GM21526 (cell line): ENCODE measurements around the gene R3HDM2.
A peak's percentile ranks its signal among the peaks of the same experiment; 100 is the strongest.
"Not testable (repeated sequence)": the region's sequence is repeated elsewhere in the genome, so short reads cannot be mapped to it uniquely, and the experiment has no call there.

Source experiments
- ATAC-seq: cut with Tn5 transposase; IDR thresholded peaks from one replicate; pipeline ENCODE4 v1.9.1; 2021; ENCODE audit warnings: moderate library complexity; ENCODE audit not compliant: unreplicated experiment, low FRiP score

The R3HDM2 gene

DNA sequence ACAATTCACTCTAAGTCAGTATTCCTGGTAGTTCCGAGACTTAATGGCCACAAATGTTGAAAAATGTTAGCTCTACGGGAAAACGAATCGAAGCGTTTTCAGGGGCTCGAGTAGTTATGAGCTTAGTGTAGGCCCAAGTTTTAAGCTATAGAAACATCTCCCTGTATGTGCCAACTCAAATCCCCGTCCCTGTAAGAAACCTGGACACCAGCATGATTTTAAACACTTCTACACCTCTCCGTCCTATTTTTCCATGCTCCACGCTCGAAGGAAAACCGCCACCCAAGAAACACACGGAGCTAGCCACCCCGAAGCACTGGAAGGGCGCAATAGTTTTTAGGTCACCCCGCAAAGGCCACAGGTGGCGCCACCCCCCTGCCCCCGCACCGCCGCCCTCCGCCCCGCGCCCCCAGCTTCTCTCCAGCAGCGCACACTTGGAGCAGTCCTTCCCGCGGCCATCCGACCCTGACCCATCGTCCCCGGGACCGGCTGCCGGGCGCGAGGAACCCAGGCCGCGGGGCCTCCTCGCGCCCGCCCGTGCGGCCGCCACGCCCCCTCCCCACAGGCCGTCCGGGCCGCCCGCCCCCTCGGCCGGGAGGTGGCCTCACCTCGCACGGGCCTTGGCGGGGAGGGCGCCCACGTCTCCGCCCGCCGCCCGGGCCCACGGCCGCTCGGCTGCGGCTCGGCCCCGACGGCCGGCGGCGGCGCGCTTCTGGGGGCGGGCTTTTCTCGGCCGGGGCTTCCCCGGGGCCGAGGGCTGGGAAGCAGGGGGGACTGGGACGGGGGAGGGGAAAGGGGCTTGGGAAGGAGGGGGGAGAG lies 522 bp downstream of the R3HDM2 start:
- peak; percentile 52 for ATAC-seq

GRCh38 chr12:57429473-57430111 lies 1.3 kb downstream of the R3HDM2 start:
- no peak for ATAC-seq

DNA sequence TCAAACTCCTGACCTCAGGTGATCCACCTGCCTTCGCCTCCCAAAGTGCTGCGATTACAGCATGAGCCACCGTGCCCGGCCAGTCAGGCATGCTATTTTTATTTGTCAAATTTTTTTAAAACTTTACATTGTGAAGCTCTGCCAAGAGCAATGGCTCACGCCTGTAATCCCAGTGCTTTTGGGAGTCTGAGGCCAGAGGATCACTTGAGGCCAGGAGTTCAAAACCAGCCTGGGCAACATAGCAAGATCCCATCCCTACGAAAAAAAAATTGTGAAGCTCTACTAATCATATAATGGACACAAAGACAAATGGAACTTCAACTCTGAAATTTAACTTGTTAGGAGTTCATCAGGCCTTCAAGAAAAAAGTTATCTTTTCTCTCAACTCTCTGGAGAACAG lies 1.9 kb downstream of the R3HDM2 start:
- no peak for ATAC-seq

DNA sequence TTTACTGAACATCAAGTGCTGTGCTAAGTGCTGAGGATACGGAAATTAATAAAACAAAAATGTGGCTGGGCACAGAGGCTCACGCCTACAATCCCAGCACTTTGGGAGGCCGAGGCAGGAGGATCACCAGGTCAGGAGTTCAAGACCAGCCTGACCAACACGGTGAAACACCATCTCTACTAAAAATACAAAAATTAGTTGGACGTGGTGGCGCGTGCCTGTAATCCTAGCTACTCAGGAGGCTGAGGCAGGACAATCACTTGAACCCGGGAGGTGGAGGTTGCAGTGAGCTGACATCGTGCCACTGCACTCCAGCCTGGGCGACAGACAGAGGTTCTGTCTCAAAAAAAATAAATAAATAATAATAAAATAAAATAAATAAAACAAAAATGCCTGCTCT lies 3.9 kb downstream of the R3HDM2 start:
- ATAC-seq: not testable (repeated sequence)

GRCh38 chr12:57420482-57420881 lies 10.4 kb downstream of the R3HDM2 start:
- no peak for ATAC-seq

DNA sequence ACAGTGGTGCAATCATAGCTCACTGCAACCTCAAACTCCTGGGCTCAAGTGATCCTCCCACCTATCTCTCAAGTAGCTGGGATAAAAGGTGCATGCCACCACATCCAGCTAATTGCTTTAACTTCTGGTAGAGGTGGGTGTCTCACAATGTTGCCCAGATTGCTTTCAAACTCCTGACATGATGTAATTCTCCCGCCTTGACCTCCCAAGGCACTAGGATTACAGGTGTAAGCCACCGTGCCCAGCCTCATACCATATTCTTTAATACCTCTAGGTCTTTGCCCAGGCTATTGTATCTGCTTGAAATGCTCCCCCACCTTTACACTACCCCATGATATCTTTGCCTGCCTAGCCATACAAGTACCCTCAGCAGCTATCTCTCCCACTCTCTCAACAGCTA lies 11.3 kb downstream of the R3HDM2 start:
- no peak for ATAC-seq

- no peak for ATAC-seq
Measured at GRCh38 chr12:57418255-57418654, 12.6 kb downstream of the R3HDM2 start.

- no peak for ATAC-seq
Measured at GRCh38 chr12:57416039-57416996, 14.5 kb downstream of the R3HDM2 start.

- no peak for ATAC-seq
Measured at GRCh38 chr12:57415088-57415487, 15.8 kb downstream of the R3HDM2 start.

- not testable (repeated sequence) for ATAC-seq
Measured at GRCh38 chr12:57414160-57414559, 16.7 kb downstream of the R3HDM2 start.

GRCh38 chr12:57410534-57410933 lies 20.3 kb downstream of the R3HDM2 start:
- no peak for ATAC-seq

DNA sequence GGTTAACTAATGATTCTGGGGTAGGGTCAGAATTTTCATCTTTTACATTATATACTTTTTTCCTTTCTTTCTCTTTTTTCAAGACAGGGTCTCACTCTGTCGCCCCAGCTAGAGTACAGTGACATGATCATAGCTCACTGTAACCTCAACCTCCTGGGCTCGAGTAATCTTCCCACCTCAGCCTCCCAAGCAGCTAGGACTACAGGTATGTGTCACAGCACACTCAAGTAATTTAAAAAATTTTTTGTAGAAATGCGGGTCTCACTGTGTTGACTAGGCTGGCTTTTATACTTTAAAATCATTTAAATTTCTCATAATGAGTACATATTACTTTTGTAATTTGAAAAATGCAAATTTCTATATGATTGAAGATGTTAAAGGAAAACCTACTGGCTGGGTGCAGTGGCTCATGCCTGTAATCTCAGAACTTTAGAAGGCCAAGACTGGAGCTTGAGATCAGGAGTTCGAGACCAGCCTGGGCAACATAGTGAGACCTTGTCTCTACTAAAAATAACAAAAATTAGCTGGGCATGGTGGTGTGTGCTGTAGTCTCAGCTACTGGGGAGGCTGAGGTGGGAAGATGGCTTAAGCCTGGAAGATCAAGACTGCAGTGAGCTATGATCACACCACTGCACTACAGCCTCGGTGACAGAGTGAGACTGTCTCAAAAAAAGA lies 25.7 kb downstream of the R3HDM2 start:
- ATAC-seq: no peak

DNA sequence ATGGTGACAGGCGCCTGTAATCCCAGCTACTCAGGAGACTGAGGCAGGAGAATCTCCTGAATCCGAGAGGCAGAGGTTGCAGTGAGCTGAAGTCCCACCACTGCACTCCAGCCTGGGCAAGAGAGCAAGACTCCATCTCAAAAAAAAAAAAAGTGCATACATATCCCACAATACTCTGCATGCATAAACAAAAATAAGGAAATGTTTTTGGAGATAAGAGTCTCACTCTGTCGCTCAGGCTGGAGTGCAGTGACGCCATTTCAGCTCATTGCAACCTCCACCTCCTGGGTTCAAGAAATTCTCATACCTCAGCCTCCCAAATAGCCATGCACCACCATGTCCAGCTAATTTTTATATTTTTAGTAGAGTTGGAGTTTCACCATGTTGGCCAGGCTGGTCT lies 28.7 kb downstream of the R3HDM2 start:
- not testable (repeated sequence) for ATAC-seq

DNA sequence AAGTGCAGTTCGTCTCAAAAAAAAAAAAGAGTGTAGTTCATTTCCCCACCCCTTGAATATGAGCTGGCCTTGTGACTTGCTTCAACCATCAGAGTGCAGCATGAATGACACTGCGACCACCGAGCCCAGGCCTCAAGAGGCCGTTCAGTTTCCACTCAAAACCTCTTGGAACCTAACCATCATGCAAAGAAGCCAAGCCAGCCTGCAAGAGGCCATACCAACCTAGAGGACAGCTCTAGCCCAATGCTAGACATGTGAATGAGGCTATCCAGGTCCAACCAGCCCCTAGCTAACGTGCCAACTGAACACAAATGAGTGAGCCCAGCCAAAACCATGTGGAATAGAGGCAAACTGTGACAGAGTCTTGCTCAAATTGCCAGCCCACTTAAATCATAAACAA lies 29.7 kb downstream of the R3HDM2 start:
- ATAC-seq: no peak

GRCh38 chr12:57399718-57400463 lies 31.0 kb downstream of the R3HDM2 start:
- ATAC-seq: not testable (repeated sequence)

DNA sequence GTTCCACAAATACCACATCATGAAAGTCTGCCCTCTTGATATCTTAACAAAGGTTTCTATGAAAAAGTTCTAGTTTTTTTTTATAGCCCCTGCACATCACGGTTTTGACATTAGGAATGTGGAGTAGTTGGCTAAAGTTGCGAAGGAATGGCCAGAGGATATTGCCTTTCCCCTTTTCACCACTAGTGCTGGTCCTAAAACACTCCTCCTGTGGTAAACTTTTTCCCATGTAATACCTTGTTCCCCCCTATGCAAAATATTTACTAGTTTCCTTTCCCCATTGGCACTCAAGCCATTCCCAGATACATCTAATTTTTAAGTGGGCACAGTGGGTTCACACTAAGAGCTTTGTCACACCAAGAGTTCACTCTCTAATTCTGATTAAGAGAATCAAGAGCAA lies 33.4 kb downstream of the R3HDM2 start:
- ATAC-seq: no peak

- ATAC-seq: no peak
Measured at GRCh38 chr12:57395121-57395520, 35.7 kb downstream of the R3HDM2 start.

GRCh38 chr12:57390174-57390573 lies 40.7 kb downstream of the R3HDM2 start:
- no peak for ATAC-seq

DNA sequence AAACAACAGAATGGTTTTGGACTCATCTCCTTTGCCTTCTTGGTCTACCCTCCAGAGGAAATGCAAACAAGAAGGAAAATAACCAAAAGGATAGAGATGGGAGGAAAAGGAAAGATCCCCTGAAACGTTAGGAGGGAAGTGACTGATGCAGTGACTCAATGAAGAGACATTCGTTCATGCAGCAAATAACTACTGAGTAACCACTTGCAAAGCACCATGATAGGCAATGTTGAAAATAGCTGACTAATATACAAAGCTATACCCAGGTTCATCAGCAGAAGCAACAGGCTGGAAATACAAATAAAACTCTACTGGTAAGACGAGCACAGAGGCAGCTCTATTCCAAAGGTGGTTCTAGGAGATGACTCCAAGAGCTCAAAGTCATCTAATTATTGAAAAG lies 41.8 kb downstream of the R3HDM2 start:
- ATAC-seq: no peak

GRCh38 chr12:57388425-57388824 lies 42.4 kb downstream of the R3HDM2 start:
- ATAC-seq: no peak
